Hematopoietic multipotent progenitor cell treated with erythropoietin and hydrocortisone succinate and interleukin-3 and kit ligand, for 6 days (in vitro differentiated cells): Measurements from ENCODE around the gene SOCS3.

ENCODE experiments used
- DNase-seq: peaks from one replicate; pipeline ENCODE4 v3.0.0-alpha.2; 2015

SOCS3 gene

DNA sequence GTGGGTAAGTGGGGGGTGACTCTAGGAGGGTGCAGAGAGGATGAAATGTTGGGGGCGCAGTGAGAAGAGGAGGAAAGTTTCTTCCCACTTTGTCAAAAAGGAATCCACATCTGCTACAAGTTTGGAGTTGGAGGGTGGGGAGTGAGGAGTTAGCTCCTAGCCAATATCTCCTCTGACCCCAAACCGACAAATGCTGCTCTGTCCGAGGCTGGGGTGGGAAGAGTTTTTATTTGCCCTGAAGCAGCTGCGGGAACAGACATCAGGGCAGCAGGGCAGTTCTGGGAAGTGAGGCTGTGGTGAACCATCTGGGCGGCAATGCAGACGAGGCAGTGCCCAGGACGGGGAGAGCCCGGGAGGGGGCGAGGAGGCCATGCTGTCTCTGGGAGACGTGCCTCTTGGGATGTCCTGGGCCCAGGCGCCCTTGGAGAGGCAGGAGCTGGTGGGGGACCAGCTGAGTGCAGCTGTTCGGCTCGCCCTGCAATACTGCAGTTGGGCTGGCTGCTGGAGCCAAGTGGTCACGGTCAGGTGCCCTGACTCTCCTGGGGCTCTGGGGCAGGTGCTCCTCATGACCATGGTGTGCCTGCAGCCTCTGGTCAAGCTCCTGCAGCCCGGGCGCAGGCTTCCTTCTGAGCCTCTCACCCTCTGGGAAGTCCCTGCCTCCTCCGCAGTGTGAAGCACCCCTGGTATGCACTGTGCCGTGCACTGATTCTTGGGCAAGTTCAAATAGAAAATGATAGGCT lies 6.4 kb upstream of the SOCS3 start:
- no peak for DNase-seq

- no peak for DNase-seq
Measured at GRCh38 chr17:78365561-78366108, 5.8 kb upstream of the SOCS3 start.

- DNase-seq, result peak; percentile 61
Measured at GRCh38 chr17:78364436-78365281, 4.8 kb upstream of the SOCS3 start.

- DNase-seq, result no peak
Measured at GRCh38 chr17:78362671-78363070, 2.8 kb upstream of the SOCS3 start.

- DNase-seq, result no peak
Measured at GRCh38 chr17:78362232-78362631, 2.4 kb upstream of the SOCS3 start.

- no peak for DNase-seq
Measured at GRCh38 chr17:78361225-78361701, 1.4 kb upstream of the SOCS3 start.

DNA sequence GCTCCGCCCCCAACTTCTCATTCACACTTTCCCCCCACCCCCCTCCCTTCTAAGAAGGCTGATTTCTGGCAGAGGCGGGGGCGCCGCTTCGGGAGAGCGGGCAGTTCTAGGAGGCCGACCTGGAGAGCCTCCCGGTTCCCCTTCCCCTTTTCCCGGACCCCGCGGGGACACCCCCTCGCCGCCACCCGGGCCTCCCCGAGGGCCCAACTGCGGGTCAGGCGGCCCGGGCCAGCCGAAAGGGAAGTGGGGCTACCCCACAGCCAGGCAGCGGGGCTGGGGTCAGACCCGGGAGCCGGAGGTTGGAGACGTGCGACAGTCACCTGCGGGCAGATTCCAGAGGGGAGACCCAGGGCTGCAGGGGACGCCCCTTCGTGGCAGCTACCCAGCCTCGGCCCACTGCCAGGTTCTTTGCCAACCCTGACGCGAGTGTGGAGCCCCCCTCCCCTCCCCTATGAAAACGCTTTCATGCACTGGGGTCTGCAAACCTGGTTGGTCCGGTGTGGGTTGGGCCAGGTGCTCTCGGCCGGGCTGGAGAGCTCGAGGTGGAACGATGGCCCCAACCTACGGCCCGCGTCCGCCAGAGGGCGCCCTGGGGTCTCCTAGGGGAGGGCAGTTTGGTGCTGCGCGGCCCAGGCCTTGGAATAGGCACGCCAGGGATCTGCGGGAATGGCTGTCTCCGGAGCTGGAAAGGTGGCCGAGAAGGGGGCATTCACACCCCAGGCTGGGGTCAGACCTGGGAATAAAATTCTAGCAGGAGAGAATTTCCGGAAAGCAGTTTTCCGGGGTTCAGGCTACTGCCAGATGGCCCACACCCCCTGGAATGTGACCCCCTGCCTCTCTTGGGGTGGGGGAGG lies 721 bp upstream of the SOCS3 start:
- DNase-seq, result peak; percentile 92

GRCh38 chr17:78359321-78359996 lies 418 bp downstream of the SOCS3 start:
- DNase-seq, result no peak

GRCh38 chr17:78358538-78359320 lies 1.1 kb downstream of the SOCS3 start:
- no peak for DNase-seq

GRCh38 chr17:78357672-78358537 lies 2.0 kb downstream of the SOCS3 start:
- no peak for DNase-seq

DNA sequence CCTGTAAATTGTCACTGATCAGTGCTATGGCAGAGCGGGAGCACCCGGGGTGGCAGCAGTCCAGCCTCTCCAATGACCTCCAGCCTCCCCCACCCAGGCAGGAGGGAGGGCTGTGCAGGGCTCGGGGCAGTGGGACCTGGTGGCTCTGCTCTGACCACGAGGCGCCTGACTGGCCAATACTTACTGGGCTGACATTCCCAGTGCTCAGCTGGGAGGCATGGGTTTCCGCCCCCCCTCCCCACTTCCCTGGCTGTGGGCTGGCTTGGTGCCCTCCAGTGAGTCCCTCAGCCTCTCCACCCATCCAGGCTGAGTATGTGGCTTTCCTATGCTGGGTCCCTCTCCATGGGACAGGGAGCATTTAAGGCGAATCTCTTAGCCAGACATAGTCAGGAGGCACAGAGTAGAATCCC lies 2.7 kb downstream of the SOCS3 start:
- no peak for DNase-seq

GRCh38 chr17:78356101-78356713 lies 3.7 kb downstream of the SOCS3 start:
- DNase-seq, result peak; percentile 62

DNA sequence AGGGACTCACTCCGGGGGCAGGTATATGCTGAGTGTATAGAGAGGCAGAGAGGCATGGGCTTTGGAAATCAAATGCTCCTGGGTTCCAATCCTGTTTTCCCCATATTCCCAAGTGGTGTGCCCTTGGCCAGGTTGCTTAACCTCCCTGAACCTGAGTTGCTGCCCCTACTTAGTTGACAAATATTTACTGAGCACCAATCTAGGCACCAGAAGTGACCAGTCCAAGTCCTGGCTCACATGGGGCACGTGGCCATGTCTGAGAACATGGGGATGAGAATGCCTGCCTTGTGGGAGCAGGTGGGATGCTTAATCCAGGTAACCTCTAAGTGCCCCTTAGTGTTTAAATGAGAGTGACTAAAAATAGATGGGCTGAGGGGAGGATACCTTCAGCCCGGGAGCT lies 4.2 kb downstream of the SOCS3 start:
- no peak for DNase-seq

DNA sequence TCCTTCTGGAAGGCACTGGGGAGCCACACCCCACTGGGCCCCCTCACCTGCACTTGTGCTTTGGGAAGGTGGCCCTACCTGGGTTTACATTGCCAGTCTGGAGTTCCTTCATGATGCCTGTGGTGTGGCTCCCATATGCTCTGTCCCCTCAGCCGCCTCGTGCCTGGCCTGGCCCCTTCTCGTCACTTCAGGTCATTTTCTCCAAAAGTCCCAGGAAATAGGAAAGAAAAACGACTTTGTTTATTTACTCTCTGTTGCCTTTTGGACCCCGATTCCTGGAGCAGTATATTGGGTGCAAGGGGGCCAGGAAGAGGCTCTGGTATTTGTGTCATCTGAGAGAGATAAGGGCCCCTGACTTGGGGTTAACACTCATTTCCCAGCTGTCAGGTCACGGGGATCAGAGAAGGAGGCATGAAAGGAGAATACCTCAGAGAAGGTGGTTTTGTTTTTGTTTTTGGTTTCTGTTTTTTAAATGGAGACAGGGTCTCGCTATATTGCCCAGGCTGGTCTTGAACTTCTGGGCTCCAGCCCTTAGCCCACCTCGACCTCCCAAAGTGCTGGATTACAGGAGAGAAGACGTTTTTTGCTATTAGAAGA lies 4.7 kb downstream of the SOCS3 start:
- no peak for DNase-seq

GRCh38 chr17:78353834-78354233 lies 6.0 kb downstream of the SOCS3 start:
- no peak for DNase-seq

DNA sequence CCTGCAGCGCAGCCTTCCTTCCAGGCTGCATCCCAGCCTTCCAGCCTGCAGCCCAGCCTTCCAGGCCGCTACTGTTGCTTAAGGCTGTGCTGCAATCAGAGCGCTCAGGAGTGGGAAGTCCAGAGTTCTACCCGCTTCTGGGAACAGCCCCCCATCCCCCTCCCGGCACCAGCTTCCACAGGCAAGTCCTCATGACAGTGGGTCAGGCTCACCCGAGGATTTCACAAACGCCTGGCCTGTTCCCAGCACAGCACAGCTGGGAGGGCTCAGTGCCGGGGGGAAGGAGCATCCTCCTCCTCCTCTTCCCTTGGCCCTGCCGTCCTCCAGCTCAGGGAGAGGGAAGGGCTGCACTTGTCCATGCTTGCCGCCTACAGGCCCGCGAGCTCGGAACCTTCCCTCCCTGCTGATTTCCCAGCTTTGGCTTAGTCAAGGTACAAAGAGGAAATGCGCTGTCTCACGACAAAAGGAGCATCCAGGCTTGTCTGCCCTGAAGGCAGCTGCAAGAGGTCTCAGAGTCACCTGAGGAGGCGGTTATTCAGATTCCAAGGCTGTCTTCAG lies 8.3 kb downstream of the SOCS3 start:
- DNase-seq, result no peak

DNA sequence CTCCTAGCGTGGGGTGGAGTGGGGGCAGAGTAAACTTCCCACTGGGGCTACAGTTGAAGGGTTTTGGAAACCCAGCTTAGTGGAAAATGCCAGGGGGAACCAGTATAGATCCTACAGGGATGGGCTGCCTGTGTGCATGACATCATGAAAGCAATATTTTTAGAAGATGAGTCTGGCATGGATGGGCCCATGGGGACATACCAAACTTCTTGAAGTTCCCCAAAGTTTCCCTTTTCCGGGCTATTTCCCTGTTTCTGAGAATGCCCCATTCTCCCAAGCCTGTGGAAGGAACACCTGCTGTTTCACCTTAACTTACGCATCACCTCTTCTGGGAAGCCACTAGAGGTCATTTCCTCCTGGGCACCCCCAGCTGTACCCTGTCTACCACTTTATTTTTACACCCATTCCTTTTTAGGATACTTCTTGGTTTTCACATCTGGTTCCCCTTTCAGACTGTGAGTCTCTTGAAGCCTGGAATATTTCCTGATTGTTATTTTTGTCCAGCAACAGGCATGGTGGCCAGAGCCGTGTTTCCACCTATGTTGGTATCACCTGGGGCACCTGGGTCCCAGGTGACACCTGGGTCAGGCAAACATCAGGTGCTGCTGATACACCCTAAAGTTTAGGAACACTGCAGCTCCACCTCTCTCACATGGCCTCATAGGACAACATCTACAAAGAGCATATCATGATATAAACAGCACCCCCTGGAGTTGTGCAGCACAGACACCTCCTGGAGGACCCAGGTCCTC lies 9.8 kb downstream of the SOCS3 start:
- DNase-seq, result no peak

- DNase-seq, result no peak
Measured at GRCh38 chr17:78348055-78348770, 11.7 kb downstream of the SOCS3 start.
